Mucosa of stomach (tissue), 1 donor: ENCODE data around the gene LMAN1L.

ENCODE experiments used
- H3K27me3 ChIP-seq: one replicate; pipeline ENCODE4 v1.7.0; 2013; ENCODE audit warnings: mild to moderate bottlenecking, low read length; ENCODE audit not compliant: control insufficient read depth, insufficient read depth
- H3K36me3 ChIP-seq: one replicate; pipeline ENCODE4 v1.7.0; 2013; ENCODE audit warnings: low read length; ENCODE audit not compliant: control insufficient read depth, insufficient read depth
- H3K4me1 ChIP-seq: one replicate; pipeline ENCODE4 v1.7.0; 2013; ENCODE audit warnings: mild to moderate bottlenecking, low read length; ENCODE audit not compliant: control insufficient read depth, insufficient read depth
- H3K4me3 ChIP-seq: one replicate; pipeline ENCODE4 v1.7.0; 2013; ENCODE audit warnings: low read length
- H3K9ac ChIP-seq: one replicate; pipeline ENCODE4 v1.7.0; 2013; ENCODE audit warnings: mild to moderate bottlenecking, low read length, moderate library complexity
- H3K9me3 ChIP-seq: one replicate; pipeline ENCODE4 v1.7.0; 2013; ENCODE audit warnings: mild to moderate bottlenecking, low read length, moderate library complexity; ENCODE audit not compliant: control insufficient read depth
- donor health status: Pancreatic carcinoma.

Gene LMAN1L

GRCh38 chr15:74866090-74866489 is 53.5 kb downstream of the LMAN1L start:
- Histone ChIP-seq H3K9me3 (no peaks in the 10 kb centered on the region), H3K4me1 (peaks cover 68% of the 10 kb centered on the region), H3K9ac (no peak overlapping the region)

GRCh38 chr15:74867466-74868038 is 54.9 kb downstream of the LMAN1L start:
- Histone ChIP-seq H3K9ac (peak overlapping the region; percentile 46), H3K4me1 (peaks cover 71% of the 10 kb centered on the region)

More at GRCh38 chr15:74866090-74866489, 53.5 kb downstream of the LMAN1L start:
- no peaks in the 10 kb centered on the region for H3K27me3 ChIP-seq
- no peak overlapping the region for H3K4me3 ChIP-seq
- H3K36me3 ChIP-seq, result no peaks in the 10 kb centered on the region

GRCh38 chr15:74868059-74868458 is 55.4 kb downstream of the LMAN1L start:
- H3K4me1 ChIP-seq, result peaks cover 71% of the 10 kb centered on the region
- H3K9ac ChIP-seq, result peak overlapping the region; percentile 22
- no peaks in the 10 kb centered on the region for H3K9me3 ChIP-seq
- no peaks in the 10 kb centered on the region for H3K27me3 ChIP-seq
- H3K4me3 ChIP-seq, result no peak overlapping the region
- no peaks in the 10 kb centered on the region for H3K36me3 ChIP-seq

More at GRCh38 chr15:74867466-74868038, 54.9 kb downstream of the LMAN1L start:
- no peaks in the 10 kb centered on the region for H3K36me3 ChIP-seq
- no peaks in the 10 kb centered on the region for H3K27me3 ChIP-seq
- H3K9me3 ChIP-seq, result no peaks in the 10 kb centered on the region
- no peak overlapping the region for H3K4me3 ChIP-seq

GRCh38 chr15:74869372-74869725 is 56.7 kb downstream of the LMAN1L start:
- Histone ChIP-seq H3K4me1 (peaks cover 72% of the 10 kb centered on the region), H3K36me3 (no peaks in the 10 kb centered on the region), H3K9me3 (no peaks in the 10 kb centered on the region), H3K4me3 (no peak overlapping the region), H3K27me3 (no peaks in the 10 kb centered on the region), H3K9ac (peak overlapping the region; percentile 54)

GRCh38 chr15:74869726-74870407 is 57.2 kb downstream of the LMAN1L start:
- Histone ChIP-seq H3K4me1 (peaks cover 67% of the 10 kb centered on the region), H3K27me3 (no peaks in the 10 kb centered on the region), H3K9me3 (no peaks in the 10 kb centered on the region), H3K9ac (peak overlapping the region; percentile 54), H3K36me3 (no peaks in the 10 kb centered on the region), H3K4me3 (no peak overlapping the region)

GRCh38 chr15:74870436-74871215 is 58.0 kb downstream of the LMAN1L start:
- H3K4me3 ChIP-seq, result no peak overlapping the region
- H3K36me3 ChIP-seq, result no peaks in the 10 kb centered on the region
- peaks cover 61% of the 10 kb centered on the region for H3K4me1 ChIP-seq
- peak overlapping the region; percentile 51 for H3K9ac ChIP-seq
- no peaks in the 10 kb centered on the region for H3K9me3 ChIP-seq
- no peaks in the 10 kb centered on the region for H3K27me3 ChIP-seq

GRCh38 chr15:74872702-74873035 is 60.0 kb downstream of the LMAN1L start:
- Histone ChIP-seq H3K4me1 (peaks cover 42% of the 10 kb centered on the region), H3K9me3 (no peaks in the 10 kb centered on the region), H3K27me3 (no peaks in the 10 kb centered on the region), H3K36me3 (no peaks in the 10 kb centered on the region), H3K9ac (peak overlapping the region; percentile 86), H3K4me3 (peak overlapping the region; percentile 80)

GRCh38 chr15:74873036-74873755 is 60.6 kb downstream of the LMAN1L start, which contains the start of gene SCAMP2:
SCAMP2 (minus strand) TSS chr15:74873365; CDS start chr15:74873255, 110 bp downstream.
- H3K36me3 ChIP-seq, result no peaks in the 10 kb centered on the region
- H3K9me3 ChIP-seq, result no peaks in the 10 kb centered on the region
- H3K4me3 ChIP-seq, result peak within 1 kb of the TSS; percentile 97
- peak within 1 kb of the TSS; percentile 86 for H3K9ac ChIP-seq
- H3K4me1 ChIP-seq, result peaks cover 37% of the 10 kb centered on the region
- no peaks in the 10 kb centered on the region for H3K27me3 ChIP-seq

- Histone ChIP-seq H3K4me3 (peak overlapping the region; percentile 97), H3K36me3 (no peaks in the 10 kb centered on the region), H3K9ac (peak overlapping the region; percentile 76), H3K9me3 (no peaks in the 10 kb centered on the region), H3K27me3 (no peaks in the 10 kb centered on the region), H3K4me1 (peaks cover 30% of the 10 kb centered on the region)
These were observed 61.3 kb downstream of the LMAN1L start for GRCh38 chr15:74873756-74874424.
